HL-60 (cell line): ENCODE results near the gene KCNH4.

Source experiments
- DNase-seq, 2 experiments: peaks; one replicate each; pipeline ENCODE4 v3.0.0-alpha.2; 2010 to 2020; ENCODE audit warnings: low read depth in 1 of 2, low spot score in 1 of 2
- H3K27ac ChIP-seq: fragments of 250-450 bp; sonication (Bioruptor Pico); replicated peaks from 2 replicates; pipeline ENCODE4 v1.5.1; 2020; ENCODE audit warnings: mild to moderate bottlenecking, moderate library complexity
- H3K27me3 ChIP-seq: fragments of 250-450 bp; sonication (Bioruptor Pico); 2 replicates; pipeline ENCODE4 v1.5.1; 2021; ENCODE audit warnings: mild to moderate bottlenecking, moderate library complexity; ENCODE audit not compliant: insufficient read depth, poor library complexity, severe bottlenecking
- H3K4me3 ChIP-seq: replicated peaks from 2 replicates; pipeline ENCODE4 v1.5.1; 2011; ENCODE audit warnings: mild to moderate bottlenecking, control low read depth, low read length; ENCODE audit not compliant: insufficient read depth
- CTCF ChIP-seq: IDR thresholded peaks from one replicate; pipeline ENCODE4 v1.5.1; 2011; ENCODE audit warnings: low read length, control low read depth, inconsistent platforms; ENCODE audit not compliant: insufficient read depth
- GABPA ChIP-seq: IDR thresholded peaks from 2 replicates; pipeline ENCODE4 v1.6.1; 2012; ENCODE audit warnings: low read depth
- POLR2AphosphoS5 ChIP-seq: IDR thresholded peaks from 2 replicates; pipeline ENCODE4 v1.6.1; 2012; ENCODE audit warnings: low read depth
- REST ChIP-seq: IDR thresholded peaks from 2 replicates; pipeline ENCODE4 v1.6.1; 2012; ENCODE audit warnings: low read depth; ENCODE audit not compliant: insufficient replicate concordance
- SPI1 ChIP-seq: IDR thresholded peaks from 2 replicates; pipeline ENCODE4 v1.6.1; 2012; ENCODE audit warnings: low read depth, mild to moderate bottlenecking, borderline replicate concordance

Gene KCNH4

GRCh38 chr17:42169351-42169750 lies 11.6 kb downstream of the KCNH4 start:
- DNase-seq = no peak
- Histone ChIP-seq H3K27me3 (no peaks in the 10 kb centered on the region), H3K27ac (no peak overlapping the region), H3K4me3 (no peak overlapping the region)
- TF ChIP-seq POLR2AphosphoS5 = no peak
- no peak for TF ChIP-seq REST
- TF ChIP-seq CTCF = no peak
- TF ChIP-seq SPI1 = no peak
- TF ChIP-seq GABPA = no peak

- no peak for DNase-seq
- TF ChIP-seq GABPA = no peak
- TF ChIP-seq REST = no peak
- no peak for TF ChIP-seq SPI1
- no peak for TF ChIP-seq CTCF
- no peak for TF ChIP-seq POLR2AphosphoS5
- no peak overlapping the region for H3K4me3 ChIP-seq
- H3K27me3 ChIP-seq = no peaks in the 10 kb centered on the region
- no peak overlapping the region for H3K27ac ChIP-seq
Measured at GRCh38 chr17:42167807-42168206, 13.1 kb downstream of the KCNH4 start.

GRCh38 chr17:42166196-42166763 lies 14.7 kb downstream of the KCNH4 start:
- no peak overlapping the region for H3K4me3 ChIP-seq
- no peak overlapping the region for H3K27ac ChIP-seq
- TF ChIP-seq GABPA (no peak), SPI1 (no peak), REST (no peak), CTCF (no peak), POLR2AphosphoS5 (no peak)
- no peak for DNase-seq
- no peaks in the 10 kb centered on the region for H3K27me3 ChIP-seq
